HG02571 (cell line): ENCODE data around the gene AKNAD1.
"Not testable (repeated sequence)": the region's sequence is repeated elsewhere in the genome, so short reads cannot be mapped to it uniquely, and the experiment has no call there.

Experiments
- ATAC-seq: cut with Tn5 transposase; IDR thresholded peaks from one replicate; pipeline ENCODE4 v1.9.1; 2021; ENCODE audit warnings: mild to moderate bottlenecking, moderate library complexity; ENCODE audit not compliant: unreplicated experiment

AKNAD1 gene

DNA sequence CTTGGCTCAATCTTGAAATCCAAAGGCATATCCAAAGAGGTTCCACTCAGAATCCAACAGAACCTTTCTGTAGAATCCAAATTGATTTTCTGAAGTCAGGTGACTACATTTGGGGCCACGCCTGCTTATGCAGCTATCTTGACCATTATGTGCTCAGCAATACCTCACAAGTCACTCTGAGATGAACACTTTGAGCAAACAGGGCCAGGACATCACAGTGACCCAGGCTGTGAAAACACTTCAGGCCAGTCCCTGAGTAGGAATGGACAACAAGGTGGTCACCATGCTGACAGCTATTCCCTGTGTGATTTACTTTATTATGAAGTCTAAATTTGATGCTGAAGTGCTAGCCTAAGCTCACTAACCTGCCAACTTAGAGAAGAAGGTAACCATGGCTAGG, at the start of gene AKNAD1:
TSS of gene AKNAD1 (minus strand) at position 101 of the 400 bp plus-strand sequence. CDS start 4,430 bp downstream, outside the sequence.
- ATAC-seq = no peak

GRCh38 chr1:108901106-108901505, 44.2 kb upstream of the AKNAD1 start:
- no peak for ATAC-seq

DNA sequence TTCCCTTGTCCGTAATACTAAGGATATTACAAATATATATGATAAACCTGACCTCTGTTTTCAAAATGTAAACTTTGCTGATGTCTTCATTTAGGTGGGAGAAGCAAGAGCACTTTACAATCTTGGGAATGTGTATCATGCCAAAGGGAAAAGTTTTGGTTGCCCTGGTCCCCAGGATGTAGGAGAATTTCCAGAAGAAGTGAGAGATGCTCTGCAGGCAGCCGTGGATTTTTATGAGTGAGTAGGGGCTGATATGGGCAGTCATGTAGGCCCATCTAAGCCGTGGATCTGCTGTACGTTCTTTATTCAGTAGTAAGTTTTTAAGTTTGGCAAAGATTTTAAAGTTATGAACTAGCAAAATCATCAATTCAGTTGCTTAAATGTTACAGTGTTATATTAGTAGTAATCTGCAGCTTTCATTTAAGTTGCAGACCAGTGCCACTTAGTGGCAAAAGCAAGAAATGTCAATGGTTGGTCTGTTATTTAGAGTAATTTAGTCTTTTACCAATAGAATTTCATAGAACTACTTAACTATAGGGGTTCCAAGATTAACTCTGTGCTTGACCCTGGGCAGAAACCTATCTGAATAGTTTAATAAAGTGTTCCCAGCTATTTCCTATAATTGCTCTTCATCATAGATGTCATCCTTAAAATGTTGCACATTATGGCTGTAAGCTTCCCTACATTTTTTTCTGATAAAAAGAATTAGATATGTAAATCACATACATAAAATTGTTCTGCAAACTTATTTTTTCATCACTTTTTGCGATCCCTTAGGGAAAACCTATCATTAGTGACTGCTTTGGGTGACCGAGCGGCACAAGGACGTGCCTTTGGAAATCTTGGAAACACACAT, 41.2 kb upstream of the AKNAD1 start:
- ATAC-seq = no peak

- ATAC-seq = no peak
Measured at GRCh38 chr1:108896146-108897145, 39.6 kb upstream of the AKNAD1 start.

GRCh38 chr1:108893141-108893530, 36.2 kb upstream of the AKNAD1 start:
- ATAC-seq = no peak

DNA sequence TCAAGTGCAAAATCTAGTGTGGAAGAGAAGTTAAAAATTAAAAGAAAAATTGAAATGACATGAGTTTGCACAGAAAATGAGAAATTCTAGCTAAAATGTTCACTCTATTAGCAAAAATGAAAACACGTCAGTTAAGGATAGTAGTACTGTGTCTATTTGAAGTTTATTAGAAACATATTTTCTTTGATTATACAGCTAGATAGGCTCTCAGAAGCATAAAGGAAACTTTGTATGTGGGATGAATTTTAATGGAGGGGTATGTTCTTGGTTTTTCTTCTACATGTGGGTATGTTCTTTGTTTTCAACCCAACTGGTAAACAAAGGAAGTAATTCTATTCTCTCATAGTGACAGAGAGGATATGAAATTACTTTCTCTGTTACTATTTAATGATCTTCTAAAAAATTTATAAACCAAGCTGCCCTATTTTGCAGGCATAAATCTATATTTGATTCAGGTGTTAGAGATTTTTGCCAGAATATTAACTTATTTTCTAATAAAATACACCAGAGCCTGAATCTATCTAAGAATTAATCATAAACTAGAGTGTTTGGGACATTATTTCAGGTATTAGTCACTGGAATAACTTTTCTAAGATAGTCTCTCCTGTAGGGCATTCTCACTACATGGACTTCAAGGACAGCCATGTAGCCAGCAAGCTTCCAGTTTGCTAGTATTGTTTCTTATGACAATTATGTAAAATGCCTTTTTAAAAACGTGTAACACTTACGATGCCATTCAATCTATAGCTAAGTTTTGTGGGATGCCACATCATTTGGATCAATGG, 35.7 kb upstream of the AKNAD1 start:
- ATAC-seq = no peak

GRCh38 chr1:108889706-108890384, 33.0 kb upstream of the AKNAD1 start:
- ATAC-seq = no peak

DNA sequence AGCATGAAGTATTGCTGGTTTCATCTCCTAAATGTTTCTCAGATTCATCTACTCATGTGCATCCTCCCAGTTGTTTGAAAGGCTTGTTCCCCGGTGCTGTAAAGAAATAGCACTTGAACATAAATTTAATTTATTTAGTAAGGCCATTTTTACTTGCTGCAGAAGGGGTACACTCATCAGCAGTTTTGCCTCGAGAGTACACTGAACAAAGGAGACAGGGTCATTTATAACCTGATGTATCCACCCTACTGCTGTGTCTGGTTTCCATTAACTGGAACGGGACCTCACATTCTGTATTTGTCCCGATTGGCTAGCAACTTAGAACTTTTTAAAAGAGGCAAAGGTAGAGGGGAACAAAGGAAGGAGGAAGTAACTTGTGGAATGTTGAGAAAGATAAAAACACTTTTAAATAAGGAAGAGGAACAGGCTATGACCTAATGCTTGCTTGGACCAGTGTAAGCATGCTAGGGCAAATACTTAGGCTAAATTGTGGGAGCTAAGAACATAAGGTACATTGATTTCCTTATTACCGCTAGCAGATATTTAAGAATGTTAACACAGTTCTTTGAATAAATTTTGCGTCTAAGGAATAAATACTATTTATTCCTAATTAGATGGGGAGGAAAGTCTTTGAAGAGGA, 32.2 kb upstream of the AKNAD1 start:
- not testable (repeated sequence) for ATAC-seq

DNA sequence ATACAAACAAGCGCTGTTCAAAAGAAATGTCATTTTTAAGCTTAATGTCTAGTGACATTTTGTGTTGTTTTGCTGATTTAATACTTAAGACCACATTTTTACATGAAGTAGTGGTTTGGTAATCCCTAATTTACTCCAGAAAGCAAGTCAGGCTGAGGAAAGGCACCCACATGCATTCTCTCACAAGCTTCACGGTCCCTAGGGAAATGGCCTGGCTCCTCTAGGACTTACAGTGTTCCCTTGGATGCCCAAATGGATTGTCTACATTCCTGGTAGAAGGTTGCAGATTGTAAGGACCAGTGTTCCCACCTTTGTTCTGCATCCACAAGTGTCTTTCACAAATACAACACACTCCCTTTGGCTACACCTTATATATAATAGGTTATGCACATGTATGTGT, 29.4 kb upstream of the AKNAD1 start:
- ATAC-seq = no peak

DNA sequence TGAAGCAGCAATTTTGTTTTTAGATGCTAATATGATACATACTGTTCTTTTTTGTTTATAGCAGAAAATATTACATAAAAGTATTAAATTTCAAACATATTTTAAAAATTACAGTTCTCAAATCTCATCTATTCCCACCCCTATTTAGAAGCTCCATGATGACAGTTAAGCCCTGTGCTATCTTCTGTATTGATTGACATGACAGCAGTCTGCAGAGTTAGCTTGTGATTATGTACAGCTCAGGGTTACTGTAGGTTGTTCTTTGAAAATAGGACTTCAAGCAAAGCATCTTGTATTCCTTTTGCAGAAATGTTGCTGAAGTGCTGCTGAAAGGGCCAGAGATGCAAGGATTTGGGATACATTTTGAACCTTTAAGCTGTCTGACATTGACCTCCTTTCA, 28.1 kb upstream of the AKNAD1 start:
- no peak for ATAC-seq

- ATAC-seq = no peak
Measured at GRCh38 chr1:108882837-108883236, 25.9 kb upstream of the AKNAD1 start.

DNA sequence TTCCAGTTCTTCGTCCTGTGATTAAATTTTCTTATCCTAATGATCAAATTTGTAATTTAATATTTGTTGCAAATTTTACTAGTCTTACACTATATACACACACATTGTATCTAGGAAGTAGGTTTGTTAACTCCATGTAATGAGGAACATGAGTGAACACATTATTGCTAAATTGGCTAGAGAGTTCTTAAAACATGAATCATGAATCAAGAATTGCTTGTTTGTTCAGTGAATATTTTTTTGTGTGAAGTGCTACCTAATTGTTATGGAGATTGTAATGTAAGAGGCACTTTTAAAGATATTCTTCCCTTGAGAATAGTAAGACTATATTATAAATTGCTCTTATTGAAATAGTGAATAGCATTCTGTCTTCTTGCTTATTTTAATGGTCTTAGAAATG, 24.5 kb upstream of the AKNAD1 start:
- no peak for ATAC-seq

DNA sequence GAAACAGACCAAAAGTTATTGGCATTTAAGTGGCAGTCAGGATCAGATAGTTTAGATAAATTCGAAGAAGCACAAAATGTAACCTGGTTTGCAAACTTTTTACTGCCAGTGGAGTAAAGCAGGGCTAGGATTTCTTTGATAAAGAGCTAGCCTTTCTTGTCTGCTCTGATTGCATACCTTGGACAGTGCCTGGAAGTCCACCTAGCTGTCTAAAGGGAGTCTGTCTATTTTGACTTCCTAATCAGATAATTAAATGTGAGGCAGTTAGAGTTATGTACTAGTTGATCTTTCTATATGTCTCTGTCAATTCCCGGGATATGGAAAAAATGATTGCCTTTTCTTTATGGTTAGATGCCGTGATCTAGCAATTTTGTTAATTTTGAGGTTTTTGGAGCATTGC, 24.0 kb upstream of the AKNAD1 start:
- ATAC-seq = no peak

GRCh38 chr1:108878678-108879077, 21.8 kb upstream of the AKNAD1 start:
- ATAC-seq = no peak

GRCh38 chr1:108878160-108878469, 21.2 kb upstream of the AKNAD1 start:
- ATAC-seq = no peak

- no peak for ATAC-seq
Measured at GRCh38 chr1:108877348-108878159, 20.7 kb upstream of the AKNAD1 start.

GRCh38 chr1:108871050-108871724, 14.3 kb upstream of the AKNAD1 start:
- no peak for ATAC-seq

GRCh38 chr1:108865316-108865910, 8.5 kb upstream of the AKNAD1 start:
- ATAC-seq = no peak
